Mononuclear cell (primary cell): ENCODE measurements around the gene NRP2. TPM values are rescaled to one million over a fixed set of nuclear protein-coding genes. Genes with fewer than 3 reads are reported as not detected.

Experiments
- H3K27me3 ChIP-seq: 2 replicates; pipeline ENCODE4 v1.6.0; 2011; ENCODE audit warnings: low read length, control low read depth; ENCODE audit not compliant: insufficient read depth
- H3K4me1 ChIP-seq: 2 replicates; pipeline ENCODE4 v1.5.1; 2011; ENCODE audit warnings: mild to moderate bottlenecking, low read length, control low read depth; ENCODE audit not compliant: insufficient read depth
- H3K4me3 ChIP-seq: 2 replicates; pipeline ENCODE4 v1.5.1; 2011; ENCODE audit warnings: mild to moderate bottlenecking, low read length, moderate library complexity
- H3K9me3 ChIP-seq: 2 replicates; pipeline ENCODE4 v1.5.1; 2011; ENCODE audit warnings: low read depth, mild to moderate bottlenecking, control low read depth, low read length
- total RNA-seq: library from RNA; depleted of rRNA; stranded (reverse); fragments of >200 nt; gene quantifications from one replicate; pipeline ENCODE4 v1.2.3, GENCODE V29; 2012

Gene NRP2
- total RNA-seq, 1 donor: 7.5 TPM

DNA sequence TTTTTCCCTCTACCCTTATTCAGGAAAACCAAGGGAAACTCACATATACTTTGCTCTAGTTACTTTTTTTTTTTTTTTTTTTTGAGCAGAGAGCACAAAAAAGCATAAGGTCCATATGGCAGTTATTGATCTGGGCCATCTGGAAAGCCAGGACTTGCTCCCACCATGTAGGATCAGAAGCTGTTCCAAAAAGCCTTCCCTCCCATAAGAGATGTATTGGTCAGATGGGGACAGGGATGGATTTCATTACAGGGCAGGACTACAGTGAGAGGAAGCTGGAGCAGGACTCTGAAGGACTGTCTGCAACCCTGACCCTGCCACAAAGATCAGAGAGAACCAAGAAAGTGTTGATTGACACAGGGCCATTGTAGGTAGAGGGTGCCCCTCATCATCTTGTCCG lies 57.3 kb downstream of the NRP2 start:
- Histone ChIP-seq H3K9me3 (no peaks in the 10 kb centered on the region), H3K27me3 (no peaks in the 10 kb centered on the region), H3K4me1 (no peaks in the 10 kb centered on the region), H3K4me3 (no peak overlapping the region)

DNA sequence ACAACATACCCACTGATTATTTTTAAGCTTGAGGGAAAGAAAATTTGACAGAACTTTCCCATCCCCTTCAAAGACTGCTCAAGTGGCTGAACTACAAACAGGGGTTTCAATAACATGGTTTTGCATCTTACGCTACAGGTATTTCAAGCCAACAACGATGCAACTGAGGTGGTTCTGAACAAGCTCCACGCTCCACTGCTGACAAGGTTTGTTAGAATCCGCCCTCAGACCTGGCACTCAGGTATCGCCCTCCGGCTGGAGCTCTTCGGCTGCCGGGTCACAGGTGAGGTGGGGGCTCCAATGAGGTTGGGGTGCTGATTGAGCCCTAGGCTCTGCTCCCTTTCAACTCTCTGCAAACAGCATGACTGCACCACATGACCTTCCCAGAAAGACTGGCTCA lies 58.1 kb downstream of the NRP2 start:
- H3K27me3 ChIP-seq: no peaks in the 10 kb centered on the region
- H3K9me3 ChIP-seq: no peaks in the 10 kb centered on the region
- H3K4me3 ChIP-seq: no peak overlapping the region
- H3K4me1 ChIP-seq: no peaks in the 10 kb centered on the region

DNA sequence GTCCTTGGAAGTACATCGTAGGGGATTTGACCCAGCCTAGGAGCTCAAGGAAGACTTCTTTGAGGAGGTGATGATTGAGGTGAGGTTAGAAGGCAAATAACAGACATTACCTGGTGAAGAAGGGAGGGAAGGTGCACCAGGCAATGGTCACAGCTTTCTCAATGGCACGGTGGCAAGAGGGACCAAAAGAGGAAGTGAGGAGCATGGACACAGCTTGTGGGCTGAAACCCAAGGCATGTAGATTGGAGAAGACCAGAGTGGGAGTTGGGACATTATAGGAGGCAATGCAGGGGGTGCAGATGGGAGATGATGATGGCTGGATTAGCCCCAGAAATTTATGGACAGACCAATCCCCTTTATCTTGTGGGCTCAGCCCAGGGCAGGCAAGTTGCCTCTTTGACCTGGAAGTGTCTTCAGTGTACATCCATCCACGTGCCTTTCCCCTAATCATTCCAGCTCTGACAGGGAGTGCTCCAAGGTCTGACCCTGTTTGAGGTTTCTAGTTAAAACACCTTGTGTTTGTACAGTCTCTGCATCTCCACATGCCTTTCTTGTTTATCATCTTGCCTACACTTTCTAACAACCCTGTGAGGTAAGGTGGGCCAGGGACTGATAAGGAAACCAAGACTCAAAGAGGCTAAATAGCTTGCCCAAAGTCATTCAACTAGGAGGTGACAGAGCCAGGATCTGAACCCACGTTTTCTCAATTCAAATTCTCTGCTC lies 59.1 kb downstream of the NRP2 start:
- Histone ChIP-seq H3K4me3 (no peak overlapping the region), H3K9me3 (no peaks in the 10 kb centered on the region), H3K4me1 (no peaks in the 10 kb centered on the region), H3K27me3 (no peaks in the 10 kb centered on the region)

DNA sequence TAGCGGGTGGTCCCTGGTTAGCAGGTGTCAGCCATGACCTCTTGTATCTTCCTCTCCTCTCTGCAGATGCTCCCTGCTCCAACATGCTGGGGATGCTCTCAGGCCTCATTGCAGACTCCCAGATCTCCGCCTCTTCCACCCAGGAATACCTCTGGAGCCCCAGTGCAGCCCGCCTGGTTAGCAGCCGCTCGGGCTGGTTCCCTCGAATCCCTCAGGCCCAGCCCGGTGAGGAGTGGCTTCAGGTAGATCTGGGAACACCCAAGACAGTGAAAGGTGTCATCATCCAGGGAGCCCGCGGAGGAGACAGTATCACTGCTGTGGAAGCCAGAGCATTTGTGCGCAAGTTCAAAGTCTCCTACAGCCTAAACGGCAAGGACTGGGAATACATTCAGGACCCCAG lies 60.8 kb downstream of the NRP2 start:
- Histone ChIP-seq H3K9me3 (no peaks in the 10 kb centered on the region), H3K4me3 (no peak overlapping the region), H3K27me3 (no peaks in the 10 kb centered on the region), H3K4me1 (no peaks in the 10 kb centered on the region)

DNA sequence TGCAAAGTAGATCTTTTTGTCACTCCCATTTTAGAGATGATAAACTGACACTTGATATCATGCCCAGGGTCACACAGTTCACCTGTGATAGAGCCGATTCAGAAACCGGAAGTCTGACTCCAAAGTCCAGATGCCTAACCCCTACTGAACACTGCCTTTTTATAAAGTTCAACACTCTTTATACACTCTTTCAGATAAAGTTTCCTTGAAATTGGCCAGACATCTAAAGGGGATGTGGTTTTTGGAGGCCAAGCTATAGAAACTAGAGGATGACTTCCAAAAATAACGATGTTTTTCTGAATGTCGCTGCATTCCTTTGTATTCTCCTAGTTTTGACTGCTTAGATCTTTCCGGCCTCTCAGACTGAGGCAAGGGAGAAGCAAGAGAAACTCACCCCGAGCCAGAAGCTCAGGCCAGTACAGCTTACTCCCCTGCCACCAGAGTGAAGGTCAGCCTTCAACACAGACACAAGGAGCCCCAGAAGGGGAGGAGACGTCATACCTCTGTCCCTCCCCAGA lies 61.8 kb downstream of the NRP2 start:
- H3K9me3 ChIP-seq: no peaks in the 10 kb centered on the region
- H3K4me1 ChIP-seq: no peaks in the 10 kb centered on the region
- H3K4me3 ChIP-seq: no peak overlapping the region
- H3K27me3 ChIP-seq: no peaks in the 10 kb centered on the region

DNA sequence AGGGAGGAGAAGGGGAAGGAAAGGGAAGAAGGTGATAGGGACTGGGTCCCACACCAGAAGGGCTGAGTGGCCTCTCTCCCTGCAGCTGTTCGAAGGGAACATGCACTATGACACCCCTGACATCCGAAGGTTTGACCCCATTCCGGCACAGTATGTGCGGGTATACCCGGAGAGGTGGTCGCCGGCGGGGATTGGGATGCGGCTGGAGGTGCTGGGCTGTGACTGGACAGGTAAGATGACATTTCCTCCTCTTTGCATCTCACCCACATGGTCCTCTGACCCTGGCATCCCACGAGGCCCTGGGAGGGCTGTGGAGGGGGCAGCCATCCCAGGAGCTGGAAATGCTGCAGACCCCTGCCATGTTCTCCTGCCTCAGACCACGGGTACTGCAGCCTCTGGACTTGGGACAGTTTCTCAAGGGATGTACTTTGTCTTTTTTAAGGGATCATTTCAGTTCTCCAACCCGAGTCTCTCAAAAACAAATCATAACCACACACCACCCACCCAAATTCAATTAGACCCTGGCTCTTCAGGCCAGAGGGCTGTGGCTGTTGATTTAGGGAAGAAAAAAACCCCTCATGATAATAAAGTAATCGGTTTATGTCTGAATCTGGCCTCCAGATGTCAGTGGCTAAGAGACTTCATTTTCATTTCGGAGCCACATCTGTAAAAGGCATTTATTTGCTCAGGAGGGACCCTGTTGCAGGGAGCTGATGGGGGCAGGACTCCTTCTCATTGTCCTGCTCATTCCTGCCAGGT lies 63.5 kb downstream of the NRP2 start:
- Histone ChIP-seq H3K9me3 (no peaks in the 10 kb centered on the region), H3K27me3 (no peaks in the 10 kb centered on the region), H3K4me1 (no peaks in the 10 kb centered on the region), H3K4me3 (no peak overlapping the region)

DNA sequence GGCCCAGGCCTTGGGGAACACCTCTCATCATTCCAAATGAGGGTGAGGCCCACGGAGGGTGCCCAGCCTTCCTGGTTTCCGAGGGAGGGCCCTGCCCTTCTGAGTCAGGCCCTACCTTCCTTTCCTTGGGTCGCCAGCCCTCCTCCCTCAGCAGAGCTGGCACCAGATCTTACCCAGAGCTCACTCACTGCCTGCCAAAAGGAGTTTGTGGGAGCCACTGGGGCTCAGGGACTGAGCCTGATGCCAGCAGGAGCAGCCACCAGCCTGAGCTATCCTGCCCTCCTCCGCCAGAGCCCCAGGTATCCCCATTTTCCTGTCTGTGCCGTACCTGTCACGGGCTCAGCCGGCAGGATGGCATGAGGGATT lies 64.1 kb downstream of the NRP2 start:
- no peaks in the 10 kb centered on the region for H3K9me3 ChIP-seq
- H3K27me3 ChIP-seq: no peaks in the 10 kb centered on the region
- no peak overlapping the region for H3K4me3 ChIP-seq
- no peaks in the 10 kb centered on the region for H3K4me1 ChIP-seq

DNA sequence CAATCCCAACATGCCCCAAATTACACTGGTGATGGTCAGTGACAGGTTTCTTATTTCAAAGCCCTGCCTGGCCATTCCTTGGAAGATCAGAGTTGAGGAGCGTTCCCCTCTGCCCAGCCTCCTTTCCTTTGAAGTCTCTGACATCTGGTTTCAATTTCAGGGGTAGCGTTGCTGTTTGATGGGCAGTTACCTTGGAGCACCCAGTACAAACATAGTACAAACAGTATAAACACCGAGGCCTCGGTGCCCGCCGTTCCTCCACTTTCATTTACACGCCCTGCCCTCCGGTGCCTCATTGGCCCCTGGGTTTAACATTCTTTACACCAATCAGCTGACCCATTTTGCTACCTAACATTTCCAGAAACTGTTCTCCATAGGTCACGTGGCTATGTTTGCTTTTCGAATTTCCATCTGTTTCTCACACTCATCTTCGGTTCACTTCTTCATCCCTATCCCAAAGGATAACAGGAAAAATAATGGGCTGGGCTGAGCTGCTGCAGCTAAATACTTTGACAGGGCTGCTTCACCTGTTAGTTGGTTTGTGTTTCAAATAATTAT lies 65.6 kb downstream of the NRP2 start:
- no peaks in the 10 kb centered on the region for H3K4me1 ChIP-seq
- H3K9me3 ChIP-seq: no peaks in the 10 kb centered on the region
- H3K27me3 ChIP-seq: no peaks in the 10 kb centered on the region
- no peak overlapping the region for H3K4me3 ChIP-seq

DNA sequence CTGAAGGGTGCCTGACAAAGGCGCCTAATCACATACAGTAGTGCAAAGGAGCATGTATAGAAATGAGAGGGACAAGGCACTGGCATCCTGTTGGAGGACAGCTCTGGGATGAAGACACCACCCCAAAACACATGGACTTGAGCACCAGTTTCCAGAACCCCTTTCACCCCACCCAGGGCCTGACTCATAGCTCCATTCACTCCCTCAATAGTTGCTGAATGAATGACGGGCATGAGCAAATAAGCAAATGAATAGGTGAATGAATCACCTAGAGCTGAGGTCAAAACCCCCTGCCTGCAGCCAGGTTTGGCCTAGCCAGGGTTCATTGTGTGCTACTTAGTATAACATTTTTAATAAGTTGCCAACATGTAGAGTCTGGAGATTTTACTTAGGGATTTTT lies 66.3 kb downstream of the NRP2 start:
- no peak overlapping the region for H3K4me3 ChIP-seq
- H3K9me3 ChIP-seq: no peaks in the 10 kb centered on the region
- H3K4me1 ChIP-seq: no peaks in the 10 kb centered on the region
- no peaks in the 10 kb centered on the region for H3K27me3 ChIP-seq

DNA sequence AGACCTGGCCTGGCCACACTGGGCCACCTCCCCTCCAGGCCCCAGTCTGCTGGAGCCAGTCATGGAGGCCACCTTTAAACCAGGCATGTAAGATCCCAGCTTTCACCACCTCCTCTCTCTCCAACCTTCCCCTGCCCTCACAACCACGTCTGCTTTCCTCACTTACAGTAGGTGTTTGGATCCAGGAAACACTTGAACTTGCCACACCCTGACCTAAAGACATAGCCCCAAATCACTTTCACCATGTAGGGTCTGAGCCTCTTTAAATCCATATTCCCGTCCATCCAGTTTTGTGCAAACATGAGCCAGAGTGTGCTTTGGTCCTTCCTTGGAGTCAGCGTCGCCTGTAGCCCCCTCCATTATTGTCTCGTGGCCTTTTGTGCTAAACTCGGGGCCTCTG lies 66.8 kb downstream of the NRP2 start:
- H3K4me3 ChIP-seq: no peak overlapping the region
- H3K9me3 ChIP-seq: no peaks in the 10 kb centered on the region
- H3K4me1 ChIP-seq: no peaks in the 10 kb centered on the region
- H3K27me3 ChIP-seq: no peaks in the 10 kb centered on the region

DNA sequence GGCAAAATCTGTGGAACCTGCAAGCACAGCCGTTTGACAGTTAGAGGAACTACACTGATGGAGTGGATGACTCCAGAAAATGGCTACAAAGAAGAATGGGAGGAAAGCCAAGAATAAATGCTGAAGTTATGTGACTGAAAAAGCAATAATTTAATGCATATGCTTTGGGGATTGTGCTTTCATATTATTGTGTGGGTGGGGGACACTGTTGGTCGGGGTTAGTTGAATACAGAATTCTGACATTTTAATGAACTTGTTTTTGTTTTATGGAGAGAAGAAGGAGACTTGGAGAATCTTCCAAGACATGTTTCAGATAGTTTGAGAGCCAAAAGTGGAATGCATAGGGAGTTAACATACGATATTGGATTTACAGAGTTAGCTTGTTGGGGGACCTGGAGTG lies 68.5 kb downstream of the NRP2 start:
- Histone ChIP-seq H3K4me3 (no peak overlapping the region), H3K4me1 (no peaks in the 10 kb centered on the region), H3K27me3 (no peaks in the 10 kb centered on the region), H3K9me3 (no peaks in the 10 kb centered on the region)

DNA sequence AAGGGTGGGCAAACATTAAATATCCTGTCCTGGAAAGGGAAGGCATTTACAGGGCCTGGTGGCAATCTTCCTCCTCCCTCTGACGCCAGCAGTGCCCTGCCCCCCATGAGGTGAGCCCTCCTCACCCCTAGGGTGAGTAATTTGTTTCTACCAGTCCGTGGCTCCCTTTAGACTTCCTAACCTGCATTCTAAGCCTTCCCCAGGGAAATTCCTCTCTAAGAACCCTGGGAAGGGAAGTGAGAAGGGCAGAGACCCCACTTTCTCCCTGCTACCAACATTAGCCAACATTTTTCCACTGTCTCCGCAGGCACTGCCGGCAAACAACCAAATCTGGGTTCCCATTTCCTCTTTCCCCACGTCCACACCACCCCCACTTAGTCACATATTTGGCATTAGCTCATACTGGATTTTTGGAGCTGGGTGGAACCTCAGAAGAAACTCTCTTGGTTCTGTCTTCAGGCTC lies 69.3 kb downstream of the NRP2 start:
- no peaks in the 10 kb centered on the region for H3K4me1 ChIP-seq
- no peak overlapping the region for H3K4me3 ChIP-seq
- no peaks in the 10 kb centered on the region for H3K9me3 ChIP-seq
- H3K27me3 ChIP-seq: no peaks in the 10 kb centered on the region

DNA sequence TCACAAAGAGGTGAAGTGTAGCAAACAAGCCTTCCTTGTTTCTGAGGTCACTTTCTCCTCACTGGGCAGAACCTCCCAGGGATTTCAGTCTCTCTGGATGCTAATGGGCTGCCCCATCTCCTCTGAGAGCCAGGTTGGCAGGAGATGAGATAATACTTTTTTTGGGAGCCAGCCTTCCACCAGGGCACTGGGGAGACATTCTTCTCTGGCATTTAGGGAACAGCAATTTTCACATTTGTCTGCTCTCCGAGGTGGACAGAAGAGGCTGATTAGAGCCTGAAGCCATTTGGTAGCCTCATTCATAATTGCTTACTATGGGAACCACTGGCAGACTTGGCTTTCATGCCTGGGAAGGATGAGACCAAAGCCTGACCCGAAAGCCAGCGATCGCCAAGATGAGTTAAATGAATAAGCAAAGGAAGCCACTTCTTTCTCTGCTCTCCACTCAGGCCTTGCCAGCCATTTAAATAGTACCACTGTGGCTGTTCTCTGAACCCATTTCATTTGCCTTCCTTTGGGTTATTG lies 70.1 kb downstream of the NRP2 start:
- Histone ChIP-seq H3K27me3 (no peaks in the 10 kb centered on the region), H3K9me3 (no peaks in the 10 kb centered on the region), H3K4me3 (no peak overlapping the region), H3K4me1 (no peaks in the 10 kb centered on the region)

DNA sequence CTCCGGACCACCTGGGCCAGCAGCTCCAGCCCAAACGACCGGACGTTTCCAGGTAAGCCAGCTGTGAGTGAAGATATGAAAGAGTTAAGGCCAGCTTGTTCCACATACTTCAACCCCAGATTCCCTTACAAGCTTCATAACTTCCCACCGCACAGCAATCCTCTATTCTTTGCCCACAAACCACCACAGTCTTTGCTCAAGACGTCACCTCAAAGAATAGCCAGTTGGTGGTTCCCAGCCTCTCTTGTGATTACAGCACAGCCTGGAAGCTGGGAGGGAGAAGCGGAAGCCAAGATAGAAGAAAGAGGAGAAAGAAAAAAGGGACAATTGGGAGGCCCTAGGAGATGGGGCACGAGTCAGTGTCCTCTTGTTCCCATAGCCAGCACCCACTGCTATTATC lies 70.6 kb downstream of the NRP2 start:
- no peaks in the 10 kb centered on the region for H3K27me3 ChIP-seq

DNA sequence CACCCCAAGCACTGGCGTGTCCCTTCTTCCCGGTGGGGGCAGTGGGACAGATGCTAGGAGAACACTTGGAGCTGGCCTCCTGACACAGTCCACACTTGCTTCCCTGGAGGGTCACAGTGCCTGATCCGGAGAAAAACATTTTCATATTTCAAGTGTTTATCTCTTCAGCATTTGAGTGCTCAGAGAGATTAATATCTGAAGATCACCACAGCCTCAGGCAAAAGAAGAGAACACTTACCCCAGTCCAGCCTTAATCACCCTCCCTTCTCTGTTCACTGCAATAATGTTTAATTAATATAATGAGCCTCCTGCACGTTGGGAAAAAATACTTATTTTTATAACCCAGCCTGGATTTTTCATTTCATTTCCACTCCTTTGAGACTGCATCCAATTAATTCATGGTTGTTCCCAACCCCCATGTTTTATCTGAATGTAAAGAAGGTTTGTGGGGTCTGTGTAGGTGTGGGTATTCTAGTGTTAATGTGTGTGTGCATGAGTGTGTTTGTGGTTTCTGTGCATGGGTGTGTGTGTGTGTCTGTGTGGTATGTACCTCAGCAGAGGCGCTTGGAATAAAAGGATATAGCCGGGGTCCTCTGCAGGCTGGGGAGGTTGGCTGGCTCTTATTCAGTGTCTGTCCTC lies 72.1 kb downstream of the NRP2 start:
- Histone ChIP-seq H3K4me1 (no peaks in the 10 kb centered on the region), H3K27me3 (no peaks in the 10 kb centered on the region), H3K4me3 (no peak overlapping the region), H3K9me3 (no peaks in the 10 kb centered on the region)

More for the DNA sequence above, 70.6 kb downstream of the NRP2 start:
- no peaks in the 10 kb centered on the region for H3K4me1 ChIP-seq
- no peaks in the 10 kb centered on the region for H3K9me3 ChIP-seq
- no peak overlapping the region for H3K4me3 ChIP-seq
